ENCODE data around the gene TKT. TPM values are rescaled to one million over a fixed set of nuclear protein-coding genes. Genes with fewer than 3 reads are reported as not detected.

The TKT gene
- total RNA-seq, 1 donor from 2014 or later = 564 TPM

DNA sequence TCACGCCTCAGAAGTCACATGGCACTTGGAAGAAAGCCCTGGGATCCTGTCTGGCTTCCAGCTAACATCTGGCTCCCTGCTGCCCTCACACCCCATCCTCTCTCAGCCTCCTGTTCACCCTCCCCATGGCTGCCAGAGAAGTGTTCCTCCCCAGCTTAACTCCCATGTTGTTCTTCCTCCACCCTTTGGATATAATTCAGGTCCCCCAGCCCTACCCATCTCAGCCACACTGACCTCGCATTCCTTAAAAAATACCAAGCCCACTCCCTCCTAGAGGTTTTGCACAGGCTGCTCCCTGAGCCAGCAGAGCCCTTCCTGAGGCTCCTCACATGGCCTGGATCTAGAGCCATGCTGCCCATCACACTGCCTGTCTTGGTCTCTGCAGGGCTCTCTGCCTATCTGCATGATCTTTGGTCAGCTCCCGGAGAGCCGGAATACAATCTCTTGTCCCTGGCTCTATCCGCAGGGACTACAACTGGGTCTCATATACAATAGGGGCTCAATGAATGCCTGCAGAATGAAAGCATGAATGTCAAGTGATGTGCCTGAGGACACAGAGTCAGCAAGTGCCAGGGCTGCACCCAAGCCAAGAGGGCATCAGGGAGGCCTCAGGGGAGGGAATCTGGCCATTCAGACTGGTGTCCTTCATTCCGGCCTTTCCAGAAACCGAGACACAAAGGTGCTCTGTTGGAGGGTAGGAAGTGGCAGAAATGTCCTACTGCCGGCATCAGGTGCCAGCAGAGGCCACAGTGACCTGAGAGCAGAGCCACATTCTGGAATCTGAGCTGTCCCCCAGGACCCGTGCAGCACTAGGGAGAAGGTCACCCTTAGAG lies 3.8 kb upstream of the TKT start:
- peak overlapping the region; percentile 24 for H3K27ac Mint-ChIP-seq (ENCODE audit: unreplicated experiment)
- H3K27me3 Mint-ChIP-seq (ENCODE audit: low read depth) = no peaks in the 10 kb centered on the region
- no peaks in the 10 kb centered on the region for H3K36me3 Mint-ChIP-seq (ENCODE audit: low read depth)
- H3K9me3 Mint-ChIP-seq = no peaks in the 10 kb centered on the region
- peak overlapping the region; percentile 82 for H3K4me3 Mint-ChIP-seq
- DNase-seq (ENCODE audit: low read depth, low spot score) = no peak
- H3K4me1 Mint-ChIP-seq = peaks cover 31% of the 10 kb centered on the region
- TF ChIP-seq, protein P1, sequence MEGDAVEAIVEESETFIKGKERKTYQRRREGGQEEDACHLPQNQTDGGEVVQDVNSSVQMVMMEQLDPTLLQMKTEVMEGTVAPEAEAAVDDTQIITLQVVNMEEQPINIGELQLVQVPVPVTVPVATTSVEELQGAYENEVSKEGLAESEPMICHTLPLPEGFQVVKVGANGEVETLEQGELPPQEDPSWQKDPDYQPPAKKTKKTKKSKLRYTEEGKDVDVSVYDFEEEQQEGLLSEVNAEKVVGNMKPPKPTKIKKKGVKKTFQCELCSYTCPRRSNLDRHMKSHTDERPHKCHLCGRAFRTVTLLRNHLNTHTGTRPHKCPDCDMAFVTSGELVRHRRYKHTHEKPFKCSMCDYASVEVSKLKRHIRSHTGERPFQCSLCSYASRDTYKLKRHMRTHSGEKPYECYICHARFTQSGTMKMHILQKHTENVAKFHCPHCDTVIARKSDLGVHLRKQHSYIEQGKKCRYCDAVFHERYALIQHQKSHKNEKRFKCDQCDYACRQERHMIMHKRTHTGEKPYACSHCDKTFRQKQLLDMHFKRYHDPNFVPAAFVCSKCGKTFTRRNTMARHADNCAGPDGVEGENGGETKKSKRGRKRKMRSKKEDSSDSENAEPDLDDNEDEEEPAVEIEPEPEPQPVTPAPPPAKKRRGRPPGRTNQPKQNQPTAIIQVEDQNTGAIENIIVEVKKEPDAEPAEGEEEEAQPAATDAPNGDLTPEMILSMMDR (conservative IDR thresholded peaks at IDR 0.05) = no peak

DNA sequence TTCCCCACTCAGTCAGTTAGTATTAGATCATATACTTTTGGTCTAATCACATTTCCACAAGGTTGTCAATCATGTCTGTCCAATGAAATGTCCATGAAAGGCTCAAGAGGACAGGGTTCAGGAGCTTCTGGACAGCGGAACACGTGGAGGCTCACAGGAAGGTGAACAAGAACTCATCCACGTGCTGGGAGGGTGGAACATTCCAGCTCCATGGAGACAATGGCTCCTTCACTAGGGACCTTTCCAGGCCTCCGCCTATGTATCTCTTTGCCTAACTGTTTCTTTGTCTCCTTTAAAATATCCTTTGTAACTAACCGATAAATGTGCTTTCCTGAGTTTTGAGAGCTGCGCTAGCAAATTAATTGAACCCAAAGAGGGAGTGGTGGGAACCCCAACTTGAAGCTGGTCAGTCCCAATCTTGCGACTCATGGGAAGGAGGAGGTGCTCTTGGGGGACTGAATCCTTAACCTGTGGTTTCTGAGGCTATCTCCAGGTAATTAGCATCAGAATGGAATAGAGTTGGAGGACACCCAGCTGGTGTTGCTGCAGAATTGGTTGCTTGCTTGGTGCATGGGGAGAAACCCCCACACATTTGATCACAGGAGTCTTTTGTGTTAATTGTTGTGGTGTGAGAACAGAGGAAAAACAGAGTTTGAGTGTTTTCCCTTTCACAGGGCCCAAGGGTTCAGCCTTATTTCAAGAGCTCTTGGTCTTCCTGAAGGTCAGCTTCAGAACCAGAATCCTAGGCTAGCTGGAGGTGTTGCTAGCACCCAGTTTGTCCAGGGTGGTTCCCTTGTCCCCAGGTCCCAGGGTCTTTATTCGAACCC lies 3.0 kb upstream of the TKT start:
- H3K4me3 Mint-ChIP-seq = peak overlapping the region; percentile 79
- no peaks in the 10 kb centered on the region for H3K9me3 Mint-ChIP-seq
- peaks cover 36% of the 10 kb centered on the region for H3K4me1 Mint-ChIP-seq
- H3K27me3 Mint-ChIP-seq (ENCODE audit: low read depth) = no peaks in the 10 kb centered on the region
- no peak overlapping the region for H3K27ac Mint-ChIP-seq (ENCODE audit: unreplicated experiment)
- no peak for DNase-seq (ENCODE audit: low read depth, low spot score)
- H3K36me3 Mint-ChIP-seq (ENCODE audit: low read depth) = no peaks in the 10 kb centered on the region
- TF ChIP-seq, protein P1 (conservative IDR thresholded peaks at IDR 0.05) = no peak

DNA sequence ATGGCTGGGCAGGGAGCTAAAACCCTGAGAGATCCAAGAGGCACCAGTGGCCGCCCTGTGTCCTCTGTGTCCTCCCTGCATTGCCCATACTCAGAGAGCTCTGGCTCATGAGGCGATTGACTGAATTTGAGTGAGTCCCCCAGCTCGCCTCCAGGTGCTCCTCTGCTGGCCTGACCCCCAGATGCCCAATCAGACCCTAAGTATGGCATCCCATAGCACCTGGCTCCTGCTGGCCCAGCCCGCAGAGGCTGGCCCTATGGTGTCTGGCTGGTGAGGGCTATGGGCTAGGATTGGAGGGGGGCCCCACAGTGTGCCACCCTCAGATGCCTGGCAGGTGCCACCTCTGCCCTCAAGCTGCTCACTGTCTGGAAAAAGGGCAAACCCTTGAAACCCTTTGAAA lies 1.6 kb upstream of the TKT start:
- DNase-seq (ENCODE audit: low read depth, low spot score) = no peak
- H3K9me3 Mint-ChIP-seq = no peaks in the 10 kb centered on the region
- H3K27ac Mint-ChIP-seq (ENCODE audit: unreplicated experiment) = no peak overlapping the region
- H3K4me3 Mint-ChIP-seq = peak overlapping the region; percentile 79
- peaks cover 47% of the 10 kb centered on the region for H3K4me1 Mint-ChIP-seq
- H3K36me3 Mint-ChIP-seq (ENCODE audit: low read depth) = no peaks in the 10 kb centered on the region
- no peaks in the 10 kb centered on the region for H3K27me3 Mint-ChIP-seq (ENCODE audit: low read depth)
- TF ChIP-seq, protein P1 (conservative IDR thresholded peaks at IDR 0.05) = no peak

DNA sequence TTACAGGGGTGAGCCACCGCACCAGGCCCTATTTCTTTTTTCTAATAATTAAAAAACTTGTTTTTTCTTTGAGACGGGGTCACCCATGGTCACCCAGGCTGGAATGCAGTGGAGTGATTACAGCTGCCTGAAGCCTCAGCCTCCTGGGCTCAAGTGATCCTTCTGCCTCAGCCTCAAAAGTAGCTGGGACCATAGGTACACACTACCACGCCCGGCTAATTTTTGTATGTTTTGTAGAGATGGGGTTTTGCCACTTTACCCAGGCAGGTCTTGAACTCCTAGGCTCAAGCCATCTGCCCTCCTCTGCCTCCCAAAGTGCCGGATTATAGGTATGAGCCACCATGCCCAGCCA lies 858 bp upstream of the TKT start:
- TF ChIP-seq, protein P1 (conservative IDR thresholded peaks at IDR 0.05) = no peak
- Mint-ChIP-seq H3K36me3 (ENCODE audit: low read depth) (no peaks in the 10 kb centered on the region), H3K27ac (ENCODE audit: unreplicated experiment) (no peak overlapping the region), H3K4me3 (peak overlapping the region; percentile 84), H3K4me1 (peaks cover 55% of the 10 kb centered on the region), H3K27me3 (ENCODE audit: low read depth) (no peaks in the 10 kb centered on the region), H3K9me3 (no peaks in the 10 kb centered on the region)
- DNase-seq (ENCODE audit: low read depth, low spot score) = no peak

DNA sequence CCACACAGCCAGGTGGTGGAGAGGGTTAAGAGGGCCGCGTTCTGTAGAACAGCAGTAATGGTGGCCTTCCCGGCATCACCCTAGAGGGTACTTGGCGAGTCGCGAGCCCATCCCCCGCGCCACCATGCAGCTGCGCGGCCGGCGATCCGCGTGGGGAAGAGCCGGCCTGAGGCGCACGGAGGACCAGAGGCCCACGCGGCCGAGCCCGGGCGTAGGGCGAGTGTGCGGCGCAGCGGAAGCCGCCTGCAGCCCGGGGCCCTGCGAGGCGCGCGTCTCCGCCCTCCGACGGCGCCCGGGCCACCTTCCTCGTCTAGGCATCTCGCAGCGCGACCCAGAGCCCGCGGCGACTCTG lies 423 bp downstream of the TKT start:
- Mint-ChIP-seq H3K4me3 (peak overlapping the region; percentile 99), H3K36me3 (ENCODE audit: low read depth) (no peaks in the 10 kb centered on the region), H3K9me3 (no peaks in the 10 kb centered on the region), H3K4me1 (peaks cover 64% of the 10 kb centered on the region), H3K27me3 (ENCODE audit: low read depth) (no peaks in the 10 kb centered on the region), H3K27ac (ENCODE audit: unreplicated experiment) (peak overlapping the region; percentile 97)
- TF ChIP-seq, protein P1 (conservative IDR thresholded peaks at IDR 0.05) = no peak
- DNase-seq (ENCODE audit: low read depth, low spot score) = peak; percentile 16

Measured in neural crest cell (in vitro differentiated cells).